Endothelial cell of coronary artery (primary cell): ENCODE measurements around the gene METTL14. TPM values are rescaled to one million over a fixed set of nuclear protein-coding genes. Genes with fewer than 3 reads are reported as not detected.

Experiments used
- total RNA-seq: library from RNA; depleted of rRNA; stranded (reverse); fragments of >200 nt; gene quantifications from 2 replicates; pipeline ENCODE4 v1.2.3, GENCODE V29; 2014

The METTL14 gene
- 17.7 and 20.0 TPM in 2 replicates for total RNA-seq

GRCh38 chr4:118684873-118685811 is at the start of gene METTL14:
TSS of gene METTL14 (plus strand) at chr4:118685392. CDS start at chr4:118685535, 143 bp downstream.

Other genes starting within 250 kb of the METTL14 start
- 45.2 and 60.1 TPM in 2 replicates for gene SEC24D, start 150.7 kb downstream of the METTL14 start, total RNA-seq
- gene SYNPO2, start 203.5 kb downstream of the METTL14 start, total RNA-seq = 0.09 and 0.85 TPM in 2 replicates